ENCODE measurements around the gene EDNRB. TPM values are rescaled to one million over a fixed set of nuclear protein-coding genes. Genes with fewer than 3 reads are reported as not detected.
A peak's percentile ranks its signal among the peaks of the same experiment; 100 is the strongest.

EDNRB gene
- total RNA-seq, 2 donors from 2014 or later: 14.2 to 27.6 TPM

- no peak for ATAC-seq (ENCODE audit: insufficient number of reproducible peaks, low FRiP score, low read depth)
- Histone ChIP-seq H3K4me3 (no peak overlapping the region), H3K27ac (no peak overlapping the region), H3K36me3 (no peaks in the 10 kb centered on the region), H3K9me3 (no peaks in the 10 kb centered on the region), H3K27me3 (replicated peaks; ENCODE audit: insufficient read depth) (no peaks in the 10 kb centered on the region), H3K4me1 (ENCODE audit: control insufficient read depth in 1 of 2, low read depth in 2 of 2) (no peaks in the 10 kb centered on the region)
- no peak for DNase-seq (ENCODE audit: low spot score)
- TF ChIP-seq CTCF (IDR thresholded peaks at IDR 0.05): no peak
These were observed 11.8 kb upstream of the EDNRB start for GRCh38 chr13:77930430-77930829.

DNA sequence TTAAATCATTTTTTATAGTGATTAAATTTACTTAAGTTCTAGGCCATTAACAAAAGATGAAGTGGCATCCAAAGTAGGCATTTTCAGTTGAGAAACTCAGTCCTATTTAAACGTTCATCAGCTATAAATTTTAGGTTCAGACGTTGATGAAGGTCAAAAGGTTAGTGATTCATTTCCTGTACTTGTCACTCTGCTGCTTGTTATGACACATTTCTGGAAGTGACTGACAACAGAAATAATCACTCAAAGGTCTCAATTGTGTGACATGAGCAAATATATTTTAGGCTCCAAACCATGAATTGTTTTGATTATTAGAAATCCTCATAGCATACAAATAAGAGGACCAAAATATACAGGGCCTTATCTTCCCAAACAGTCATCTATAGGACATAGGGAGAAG lies 10.3 kb upstream of the EDNRB start:
- ATAC-seq (ENCODE audit: insufficient number of reproducible peaks, low FRiP score, low read depth) (no peak), DNase-seq (ENCODE audit: low spot score) (no peak)
- Histone ChIP-seq H3K27ac (no peak overlapping the region), H3K9me3 (no peaks in the 10 kb centered on the region), H3K36me3 (no peaks in the 10 kb centered on the region), H3K4me3 (no peak overlapping the region), H3K27me3 (replicated peaks; ENCODE audit: insufficient read depth) (no peaks in the 10 kb centered on the region), H3K4me1 (ENCODE audit: control insufficient read depth in 1 of 2, low read depth in 2 of 2) (no peaks in the 10 kb centered on the region)
- TF ChIP-seq CTCF (IDR thresholded peaks at IDR 0.05): no peak

DNA sequence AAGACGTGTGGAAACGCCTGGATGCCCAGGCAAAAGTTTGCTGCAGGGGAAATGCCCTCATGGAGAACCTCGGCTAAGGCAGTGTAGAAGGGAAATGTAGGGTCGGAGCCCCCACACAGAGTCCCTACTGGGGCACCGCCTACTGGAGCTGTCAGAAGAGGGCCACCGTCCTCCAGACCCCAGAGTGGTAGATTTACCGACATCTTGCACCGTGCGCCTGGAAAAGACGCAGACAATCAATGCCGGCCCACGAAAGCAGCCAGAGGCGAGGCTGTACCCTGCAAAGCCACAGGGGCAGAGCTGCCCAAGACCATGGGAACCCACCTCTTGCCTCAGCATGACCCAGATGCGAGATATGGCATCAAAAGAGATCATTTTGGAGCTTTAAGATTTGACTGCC lies 7.0 kb upstream of the EDNRB start:
- ATAC-seq (ENCODE audit: insufficient number of reproducible peaks, low FRiP score, low read depth): no peak
- H3K9me3 ChIP-seq: no peaks in the 10 kb centered on the region
- no peaks in the 10 kb centered on the region for H3K27me3 ChIP-seq (replicated peaks; ENCODE audit: insufficient read depth)
- DNase-seq (ENCODE audit: low spot score): no peak
- TF ChIP-seq CTCF (IDR thresholded peaks at IDR 0.05): no peak
- no peak overlapping the region for H3K4me3 ChIP-seq
- no peaks in the 10 kb centered on the region for H3K36me3 ChIP-seq
- no peak overlapping the region for H3K27ac ChIP-seq
- no peaks in the 10 kb centered on the region for H3K4me1 ChIP-seq (ENCODE audit: control insufficient read depth in 1 of 2, low read depth in 2 of 2)

DNA sequence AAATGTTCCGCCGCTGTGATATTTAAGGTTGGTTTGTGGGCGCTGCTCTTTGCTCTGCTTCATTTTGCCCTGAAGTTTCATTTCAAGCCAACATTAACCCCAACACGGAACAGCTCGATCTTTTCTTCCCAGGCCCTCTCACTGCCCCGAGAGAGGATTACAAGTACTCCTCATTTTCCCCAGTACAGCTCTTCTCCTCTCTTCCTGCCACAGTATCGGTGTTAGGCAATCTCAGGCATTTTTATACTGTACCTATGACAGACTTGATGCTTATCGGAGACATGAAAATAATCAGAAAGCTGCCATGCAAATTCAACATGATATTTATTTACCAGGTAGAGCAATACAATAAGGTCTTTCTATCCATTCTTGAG lies 1.3 kb upstream of the EDNRB start:
- H3K4me3 ChIP-seq: peak overlapping the region; percentile 70
- H3K36me3 ChIP-seq: no peaks in the 10 kb centered on the region
- DNase-seq (ENCODE audit: low spot score) (no peak), ATAC-seq (ENCODE audit: insufficient number of reproducible peaks, low FRiP score, low read depth) (no peak)
- H3K27me3 ChIP-seq (replicated peaks; ENCODE audit: insufficient read depth): no peaks in the 10 kb centered on the region
- no peaks in the 10 kb centered on the region for H3K9me3 ChIP-seq
- H3K4me1 ChIP-seq (ENCODE audit: control insufficient read depth in 1 of 2, low read depth in 2 of 2): peaks cover 0 to 12% of the 10 kb centered on the region in 2 donors
- no peak for TF ChIP-seq CTCF (IDR thresholded peaks at IDR 0.05)
- no peak overlapping the region for H3K27ac ChIP-seq

DNA sequence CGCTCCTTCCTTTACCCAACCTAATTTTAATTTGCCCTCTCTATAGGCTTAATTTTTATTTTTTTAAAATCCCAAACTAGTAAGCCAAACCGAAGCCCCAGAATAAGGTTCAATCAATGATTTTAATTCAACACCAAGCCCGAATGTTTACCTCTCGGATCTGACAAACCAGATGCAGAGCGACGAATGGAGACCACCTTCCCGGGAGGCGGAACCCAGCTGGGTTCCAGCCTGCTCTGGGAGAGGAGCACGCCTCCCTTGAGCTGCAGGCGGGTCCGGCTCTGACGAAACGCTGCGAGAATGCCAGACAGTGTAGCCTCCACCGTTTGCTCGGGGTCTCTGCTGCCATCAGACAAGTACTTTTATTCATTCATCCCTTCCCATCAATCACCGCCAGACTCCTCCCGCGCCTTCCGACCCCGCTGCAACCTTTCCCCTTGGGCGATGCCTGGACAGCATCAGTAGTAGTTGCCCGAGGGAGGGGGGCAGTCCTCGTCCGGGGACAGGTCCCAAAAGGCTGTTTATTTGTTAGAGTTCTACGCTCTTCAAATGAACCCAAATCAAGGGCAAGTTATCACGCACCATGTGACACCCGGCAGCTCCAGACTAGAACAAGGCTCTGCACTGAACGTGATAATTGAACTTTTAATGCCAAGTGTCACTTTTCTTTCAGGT lies 752 bp upstream of the EDNRB start:
- Histone ChIP-seq H3K36me3 (no peaks in the 10 kb centered on the region), H3K27me3 (replicated peaks; ENCODE audit: insufficient read depth) (no peaks in the 10 kb centered on the region), H3K27ac (no peak overlapping the region), H3K9me3 (no peaks in the 10 kb centered on the region), H3K4me1 (ENCODE audit: control insufficient read depth in 1 of 2, low read depth in 2 of 2) (peaks cover 0 to 12% of the 10 kb centered on the region in 2 donors), H3K4me3 (peak overlapping the region; percentile 70)
- DNase-seq (ENCODE audit: low spot score) (no peak), ATAC-seq (ENCODE audit: insufficient number of reproducible peaks, low FRiP score, low read depth) (no peak)
- no peak for TF ChIP-seq CTCF (IDR thresholded peaks at IDR 0.05)

Measured in thoracic aorta (tissue), 2 donors.